Vagina (tissue), 2 donors: ENCODE measurements around the gene HOXD4.

Source experiments
- POLR2A ChIP-seq, 2 donors: fragments of 450-650 bp; IDR thresholded peaks; one replicate each; pipeline ENCODE4 v1.6.1; 2017; ENCODE audit warnings: antibody characterized with exemption in 2 of 2, mild to moderate bottlenecking in 2 of 2, moderate library complexity in 2 of 2
- TF ChIP-seq, protein P1 (sequence below), 3 experiments: fragments of 450-650 bp in 2 of 3; fragments of 200-600 bp in 1 of 3; sonication (generic) in 1 of 3; IDR thresholded peaks; one replicate each; pipeline ENCODE4 v1.5.1; 2017 to 2019; ENCODE audit warnings: antibody characterized with exemption in 3 of 3, mild to moderate bottlenecking in 2 of 3, moderate library complexity in 2 of 3

DNA sequence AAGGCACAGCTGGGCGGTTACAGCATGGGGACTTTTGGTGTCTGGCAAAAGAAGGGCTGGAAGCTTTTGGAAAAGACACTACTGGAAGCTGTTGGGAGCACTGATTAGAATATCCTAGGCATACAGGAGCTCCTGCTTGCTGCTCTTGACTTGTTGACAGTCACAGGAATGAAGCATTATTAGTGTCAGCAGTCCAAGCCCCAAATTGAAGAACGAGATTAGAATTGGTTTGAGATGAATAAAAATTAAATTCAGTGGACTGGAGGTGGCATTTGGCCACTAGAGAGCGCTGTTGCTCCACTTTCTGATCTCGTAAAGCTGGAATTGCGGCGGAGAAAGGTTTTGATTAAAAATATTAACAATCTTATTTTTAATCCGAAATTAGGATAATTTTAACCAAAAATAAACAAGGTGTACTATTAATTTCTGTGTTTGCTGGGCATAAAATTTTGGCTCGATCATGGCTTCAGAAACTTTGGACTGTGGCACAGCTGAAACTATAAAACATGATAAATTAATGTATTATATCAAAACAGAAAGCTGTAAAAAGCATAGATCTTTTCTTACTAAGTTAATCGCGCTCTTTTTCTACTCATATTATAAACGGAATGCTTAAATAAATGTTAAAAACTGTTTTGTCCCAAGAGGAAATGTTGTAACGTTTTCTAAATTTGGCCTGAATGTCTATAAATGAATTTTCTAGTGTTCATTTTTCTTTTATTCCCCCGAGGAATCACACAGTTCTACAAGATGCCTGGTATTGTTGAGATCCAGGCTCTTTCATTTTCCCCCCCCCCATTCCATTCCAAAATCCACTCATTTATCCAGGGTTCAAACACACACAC, 24.2 kb upstream of the HOXD4 start:
- TF ChIP-seq, protein P1, sequence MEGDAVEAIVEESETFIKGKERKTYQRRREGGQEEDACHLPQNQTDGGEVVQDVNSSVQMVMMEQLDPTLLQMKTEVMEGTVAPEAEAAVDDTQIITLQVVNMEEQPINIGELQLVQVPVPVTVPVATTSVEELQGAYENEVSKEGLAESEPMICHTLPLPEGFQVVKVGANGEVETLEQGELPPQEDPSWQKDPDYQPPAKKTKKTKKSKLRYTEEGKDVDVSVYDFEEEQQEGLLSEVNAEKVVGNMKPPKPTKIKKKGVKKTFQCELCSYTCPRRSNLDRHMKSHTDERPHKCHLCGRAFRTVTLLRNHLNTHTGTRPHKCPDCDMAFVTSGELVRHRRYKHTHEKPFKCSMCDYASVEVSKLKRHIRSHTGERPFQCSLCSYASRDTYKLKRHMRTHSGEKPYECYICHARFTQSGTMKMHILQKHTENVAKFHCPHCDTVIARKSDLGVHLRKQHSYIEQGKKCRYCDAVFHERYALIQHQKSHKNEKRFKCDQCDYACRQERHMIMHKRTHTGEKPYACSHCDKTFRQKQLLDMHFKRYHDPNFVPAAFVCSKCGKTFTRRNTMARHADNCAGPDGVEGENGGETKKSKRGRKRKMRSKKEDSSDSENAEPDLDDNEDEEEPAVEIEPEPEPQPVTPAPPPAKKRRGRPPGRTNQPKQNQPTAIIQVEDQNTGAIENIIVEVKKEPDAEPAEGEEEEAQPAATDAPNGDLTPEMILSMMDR (IDR thresholded peaks at IDR 0.05): peak; percentile 55 to 85 (median 64)
- no peak for TF ChIP-seq POLR2A (IDR thresholded peaks at IDR 0.05)
